ENCODE data around the gene WDR49. TPM values are rescaled to one million over a fixed set of nuclear protein-coding genes. Genes with fewer than 3 reads are reported as not detected.
A peak's percentile ranks its signal among the peaks of the same experiment; 100 is the strongest.

Gene WDR49
- total RNA-seq, 8 experiments from 2014 or later = 0.46 to 60.4 (median 1.6) TPM; not detected in 2

- Histone ChIP-seq H3K27ac (no peak overlapping the region), H3K4me3 (no peak overlapping the region), H3K4me1 (replicated peaks in 1 of 2) (no peaks in the 10 kb centered on the region)
- in situ Hi-C loops (cut with MboI; ENCODE audit: low pct_unique_long_range_greater_than_20kb in 2 of 9, low sequenced_read_pairs in 9 of 9, unreplicated experiment in 9 of 9) = no loop called here
- WGBS, 10 experiments = 25 to 100% (median 86%) methylated on average over 1 to 3 of the region's 3 CpGs
- ATAC-seq (replicated peaks in 6 of 8) = no peak
Observed at GRCh38 chr3:167606836-167607235, 46.9 kb downstream of the WDR49 start.

- WGBS, 10 experiments = 0 to 90% (median 29%) methylated on average over 1 to 2 of the region's 2 CpGs; no CpG with 5 or more reads in 3 of the 10 experiments
- H3K4me3 ChIP-seq = no peak overlapping the region
- ATAC-seq (replicated peaks in 6 of 8) = no peak
- H3K27ac ChIP-seq = no peak overlapping the region
- in situ Hi-C loops (cut with MboI; ENCODE audit: low pct_unique_long_range_greater_than_20kb in 2 of 9, low sequenced_read_pairs in 9 of 9, unreplicated experiment in 9 of 9) = no loop called here
- no peaks in the 10 kb centered on the region for H3K4me1 ChIP-seq (replicated peaks in 1 of 2)
Observed at GRCh38 chr3:167605871-167606270, 47.9 kb downstream of the WDR49 start.

GRCh38 chr3:167602041-167602440, 51.7 kb downstream of the WDR49 start:
- Histone ChIP-seq H3K4me3 (no peak overlapping the region), H3K4me1 (replicated peaks in 1 of 2) (no peaks in the 10 kb centered on the region), H3K27ac (no peak overlapping the region)
- 0 to 93% (median 41%) methylated on average over 1 to 2 of the region's 2 CpGs for WGBS, 10 experiments
- ATAC-seq (replicated peaks in 6 of 8) = no peak
- in situ Hi-C loops (cut with MboI; ENCODE audit: low pct_unique_long_range_greater_than_20kb in 2 of 9, low sequenced_read_pairs in 9 of 9, unreplicated experiment in 9 of 9) = no loop called here

GRCh38 chr3:167587651-167588050, 66.1 kb downstream of the WDR49 start:
- no peak overlapping the region for H3K4me3 ChIP-seq
- WGBS, 10 experiments = 13 to 100% (median 94%) methylated on average over 1 to 3 of the region's 3 CpGs; no CpG with 5 or more reads in 1 of the 10 experiments
- ATAC-seq (replicated peaks in 6 of 8) = no peak
- H3K27ac ChIP-seq = no peak overlapping the region
- in situ Hi-C loops (cut with MboI; ENCODE audit: low pct_unique_long_range_greater_than_20kb in 2 of 9, low sequenced_read_pairs in 9 of 9, unreplicated experiment in 9 of 9) = no loop called here
- no peaks in the 10 kb centered on the region for H3K4me1 ChIP-seq (replicated peaks in 1 of 2)

- Histone ChIP-seq H3K27ac (no peak overlapping the region), H3K4me3 (no peak overlapping the region), H3K4me1 (replicated peaks in 1 of 2) (peaks cover 0 to 3% of the 10 kb centered on the region in 2 donors)
- in situ Hi-C loops (cut with MboI; ENCODE audit: low pct_unique_long_range_greater_than_20kb in 2 of 9, low sequenced_read_pairs in 9 of 9, unreplicated experiment in 9 of 9) = no loop called here
- ATAC-seq (replicated peaks in 6 of 8) = peak in 4 of 8 experiments; percentile 38 to 61 (median 52)
- WGBS, 10 experiments = 8 to 100% (median 57%) methylated on average over 1 to 6 of the region's 7 CpGs
Observed at GRCh38 chr3:167575000-167575600, 78.6 kb downstream of the WDR49 start.

GRCh38 chr3:167572991-167573390, 80.8 kb downstream of the WDR49 start:
- no peak for ATAC-seq (replicated peaks in 6 of 8)
- Histone ChIP-seq H3K4me1 (replicated peaks in 1 of 2) (peaks cover 0 to 3% of the 10 kb centered on the region in 2 donors), H3K27ac (no peak overlapping the region), H3K4me3 (no peak overlapping the region)
- WGBS, 10 experiments = 0 to 90% (median 20%) methylated on average over 1 to 2 of the region's 2 CpGs; no CpG with 5 or more reads in 3 of the 10 experiments
- in situ Hi-C loops (cut with MboI; ENCODE audit: low pct_unique_long_range_greater_than_20kb in 2 of 9, low sequenced_read_pairs in 9 of 9, unreplicated experiment in 9 of 9) = no loop called here

GRCh38 chr3:167568634-167569033, 85.1 kb downstream of the WDR49 start:
- Histone ChIP-seq H3K27ac (no peak overlapping the region), H3K4me1 (replicated peaks in 1 of 2) (peaks cover 2 to 4% of the 10 kb centered on the region in 2 donors), H3K4me3 (no peak overlapping the region)
- in situ Hi-C loops (cut with MboI; ENCODE audit: low pct_unique_long_range_greater_than_20kb in 2 of 9, low sequenced_read_pairs in 9 of 9, unreplicated experiment in 9 of 9) = no loop called here
- no peak for ATAC-seq (replicated peaks in 6 of 8)
- WGBS, 10 experiments = 20 to 100% (median 88%) methylated on average over 1 to 2 of the region's 2 CpGs; no CpG with 5 or more reads in 6 of the 10 experiments

- in situ Hi-C loops (cut with MboI; ENCODE audit: low pct_unique_long_range_greater_than_20kb in 2 of 9, low sequenced_read_pairs in 9 of 9, unreplicated experiment in 9 of 9) = no loop called here
- H3K4me1 ChIP-seq (replicated peaks in 1 of 2) = peaks cover 2 to 4% of the 10 kb centered on the region in 2 donors
- H3K4me3 ChIP-seq = no peak overlapping the region
- no peak for ATAC-seq (replicated peaks in 6 of 8)
- no peak overlapping the region for H3K27ac ChIP-seq
- WGBS, 10 experiments = 0 to 86% (median 40%) methylated on average over 1 of the region's 1 CpG; no CpG with 5 or more reads in 6 of the 10 experiments
Observed at GRCh38 chr3:167565489-167565888, 88.3 kb downstream of the WDR49 start.

GRCh38 chr3:167564612-167565011, 89.1 kb downstream of the WDR49 start:
- H3K27ac ChIP-seq = no peak overlapping the region
- H3K4me3 ChIP-seq = no peak overlapping the region
- WGBS, 10 experiments = 0 to 83% (median 53%) methylated on average over 1 to 2 of the region's 2 CpGs
- H3K4me1 ChIP-seq (replicated peaks in 1 of 2) = peaks cover 2 to 4% of the 10 kb centered on the region in 2 donors
- no peak for ATAC-seq (replicated peaks in 6 of 8)
- in situ Hi-C loops (cut with MboI; ENCODE audit: low pct_unique_long_range_greater_than_20kb in 2 of 9, low sequenced_read_pairs in 9 of 9, unreplicated experiment in 9 of 9) = no loop called here

GRCh38 chr3:167559924-167560323, 93.8 kb downstream of the WDR49 start:
- WGBS, 10 experiments = 0 to 100% (median 84%) methylated on average over 1 to 4 of the region's 4 CpGs; no CpG with 5 or more reads in 1 of the 10 experiments
- peak in 5 of 8 experiments; percentile 32 to 69 (median 50) for ATAC-seq (replicated peaks in 6 of 8)
- Histone ChIP-seq H3K27ac (no peak overlapping the region), H3K4me1 (replicated peaks in 1 of 2) (peaks cover 2 to 4% of the 10 kb centered on the region in 2 donors), H3K4me3 (no peak overlapping the region)
- in situ Hi-C loops (cut with MboI; ENCODE audit: low pct_unique_long_range_greater_than_20kb in 2 of 9, low sequenced_read_pairs in 9 of 9, unreplicated experiment in 9 of 9) = no loop called here

- WGBS, 10 experiments = 0 to 100% (median 54%) methylated on average over 1 to 3 of the region's 3 CpGs; no CpG with 5 or more reads in 2 of the 10 experiments
- Histone ChIP-seq H3K4me3 (no peak overlapping the region), H3K27ac (no peak overlapping the region), H3K4me1 (replicated peaks in 1 of 2) (no peaks in the 10 kb centered on the region)
- peak in 2 of 8 experiments; percentile 66 to 70 for ATAC-seq (replicated peaks in 6 of 8)
- in situ Hi-C loops (cut with MboI; ENCODE audit: low pct_unique_long_range_greater_than_20kb in 2 of 9, low sequenced_read_pairs in 9 of 9, unreplicated experiment in 9 of 9) = no loop called here
Observed at GRCh38 chr3:167554898-167555297, 98.8 kb downstream of the WDR49 start.

GRCh38 chr3:167538081-167538480, 115.7 kb downstream of the WDR49 start:
- Histone ChIP-seq H3K4me3 (no peak overlapping the region), H3K27ac (no peak overlapping the region), H3K4me1 (replicated peaks in 1 of 2) (no peaks in the 10 kb centered on the region)
- in situ Hi-C loops (cut with MboI; ENCODE audit: low pct_unique_long_range_greater_than_20kb in 2 of 9, low sequenced_read_pairs in 9 of 9, unreplicated experiment in 9 of 9) = no loop called here
- ATAC-seq (replicated peaks in 6 of 8) = no peak
- 0 to 67% (median 24%) methylated on average over 1 of the region's 1 CpG for WGBS, 10 experiments

- Histone ChIP-seq H3K27ac (no peak overlapping the region), H3K4me1 (replicated peaks in 1 of 2) (no peaks in the 10 kb centered on the region), H3K4me3 (no peak overlapping the region)
- no peak for ATAC-seq (replicated peaks in 6 of 8)
- in situ Hi-C loops (cut with MboI; ENCODE audit: low pct_unique_long_range_greater_than_20kb in 2 of 9, low sequenced_read_pairs in 9 of 9, unreplicated experiment in 9 of 9) = no loop called here
Observed at GRCh38 chr3:167521006-167521355, 132.8 kb downstream of the WDR49 start.
